Measurements from ENCODE around the gene STRN4. TPM values are rescaled to one million over a fixed set of nuclear protein-coding genes. Genes with fewer than 3 reads are reported as not detected.

Gene STRN4
- total and polyA plus RNA-seq, 2 donors (not counting 1 experiment from before 2014, with no cell fraction given), result 111 to 112 TPM

- DNase-seq, result no peak
- Histone ChIP-seq H3K4me3 (ENCODE audit: control extremely low read depth in 1 of 5, extremely low read depth in 1 of 5, insufficient read depth in 1 of 5, low read depth in 2 of 5, low read length in 4 of 5) (no peak overlapping the region), H3K4me2 (replicated peaks; ENCODE audit: low read depth, low read length, poor library complexity, severe bottlenecking) (no peak overlapping the region), H3K9me3 (ENCODE audit: control extremely low read depth in 1 of 3, control insufficient read depth in 2 of 3, insufficient read depth in 1 of 3, low read length in 2 of 3) (no peaks in the 10 kb centered on the region), H3K36me3 (replicated peaks in 1 of 2; ENCODE audit: control extremely low read depth in 1 of 2, control insufficient read depth in 1 of 2, extremely low read depth in 1 of 2, insufficient read depth in 2 of 2, low read length in 1 of 2) (peaks cover 21 to 93% of the 10 kb centered on the region in 2 experiments), H3K27me3 (replicated peaks in 1 of 4; ENCODE audit: control extremely low read depth in 1 of 4, control insufficient read depth in 3 of 4, insufficient read depth in 4 of 4, low read length in 3 of 4) (no peaks in the 10 kb centered on the region), H2AFZ (ENCODE audit: insufficient read depth, low read depth, low read length, poor library complexity, severe bottlenecking) (no peak overlapping the region), H4K20me1 (ENCODE audit: control insufficient read depth, insufficient read depth, low read length, poor library complexity, severe bottlenecking) (peaks cover 96% of the 10 kb centered on the region), H3K27ac (ENCODE audit: low read length in 2 of 2) (peak overlapping the region in 1 of 2 donors; percentile 34), H3K79me2 (ENCODE audit: control insufficient read depth, insufficient read depth, low read length) (peaks cover 56% of the 10 kb centered on the region), H3K9ac (ENCODE audit: low read length) (no peak overlapping the region), H3K4me1 (ENCODE audit: control insufficient read depth in 2 of 2, insufficient read depth in 2 of 2, low read length in 2 of 2) (no peaks in the 10 kb centered on the region)
- Mint-ChIP-seq H3K4me3 (no peak overlapping the region), H3K4me1 (peaks cover 3% of the 10 kb centered on the region), H3K9me3 (ENCODE audit: insufficient read depth) (no peaks in the 10 kb centered on the region), H3K27ac (no peak overlapping the region), H3K27me3 (no peaks in the 10 kb centered on the region)
- ChIA-PET POLR2A (no interaction called here), CTCF (interaction anchor here (0.6 to 1.5 kb wide), 4 partner anchors 16 to 36 kb away, joined by 3 to 5 read pairs (median 4); no protein-coding TSS in a partner anchor)
- ATAC-seq (ENCODE audit: low read depth), result no peak
- WGBS (ENCODE audit: insufficient coverage), result 100% methylated on average over 4 of the region's 4 CpGs
- TF ChIP-seq EZH2 (IDR thresholded peaks at IDR 0.05; ENCODE audit: borderline replicate concordance, insufficient read depth, low read depth, low read length, poor library complexity, severe bottlenecking) (no peak), CTCF (IDR thresholded peaks at IDR 0.05) (no peak)
- intact Hi-C loops (cut with micrococcal nuclease), result loop anchor here (5.0 kb wide), 1 partner anchor 34 kb away; no protein-coding TSS in a partner anchor
Measured at GRCh38 chr19:46692918-46693722, 53.1 kb downstream of the STRN4 start.

GRCh38 chr19:46691948-46692347 lies 54.3 kb downstream of the STRN4 start:
- WGBS (ENCODE audit: insufficient coverage), result no CpG with 5 or more reads among the region's 2 CpGs
- Histone ChIP-seq H3K79me2 (ENCODE audit: control insufficient read depth, insufficient read depth, low read length) (peaks cover 52% of the 10 kb centered on the region), H3K4me3 (ENCODE audit: control extremely low read depth in 1 of 5, extremely low read depth in 1 of 5, insufficient read depth in 1 of 5, low read depth in 2 of 5, low read length in 4 of 5) (no peak overlapping the region), H3K4me1 (ENCODE audit: control insufficient read depth in 2 of 2, insufficient read depth in 2 of 2, low read length in 2 of 2) (no peaks in the 10 kb centered on the region), H3K4me2 (replicated peaks; ENCODE audit: low read depth, low read length, poor library complexity, severe bottlenecking) (no peak overlapping the region), H2AFZ (ENCODE audit: insufficient read depth, low read depth, low read length, poor library complexity, severe bottlenecking) (no peak overlapping the region), H3K9me3 (ENCODE audit: control extremely low read depth in 1 of 3, control insufficient read depth in 2 of 3, insufficient read depth in 1 of 3, low read length in 2 of 3) (no peaks in the 10 kb centered on the region), H3K36me3 (replicated peaks in 1 of 2; ENCODE audit: control extremely low read depth in 1 of 2, control insufficient read depth in 1 of 2, extremely low read depth in 1 of 2, insufficient read depth in 2 of 2, low read length in 1 of 2) (peaks cover 21 to 93% of the 10 kb centered on the region in 2 experiments), H3K27ac (ENCODE audit: low read length in 2 of 2) (no peak overlapping the region), H4K20me1 (ENCODE audit: control insufficient read depth, insufficient read depth, low read length, poor library complexity, severe bottlenecking) (peaks cover 96% of the 10 kb centered on the region), H3K9ac (ENCODE audit: low read length) (no peak overlapping the region), H3K27me3 (replicated peaks in 1 of 4; ENCODE audit: control extremely low read depth in 1 of 4, control insufficient read depth in 3 of 4, insufficient read depth in 4 of 4, low read length in 3 of 4) (no peaks in the 10 kb centered on the region)
- Mint-ChIP-seq H3K4me1 (peaks cover 3% of the 10 kb centered on the region), H3K27me3 (no peaks in the 10 kb centered on the region), H3K4me3 (no peak overlapping the region), H3K9me3 (ENCODE audit: insufficient read depth) (no peaks in the 10 kb centered on the region), H3K27ac (no peak overlapping the region)
- TF ChIP-seq EZH2 (IDR thresholded peaks at IDR 0.05; ENCODE audit: borderline replicate concordance, insufficient read depth, low read depth, low read length, poor library complexity, severe bottlenecking), result no peak
- no peak for TF ChIP-seq CTCF (IDR thresholded peaks at IDR 0.05)
- ChIA-PET CTCF (interaction anchor here (1.0 to 1.2 kb wide), 2 partner anchors 11 to 13 kb away, joined by 3 to 7 read pairs; no protein-coding TSS in a partner anchor), POLR2A (no interaction called here)
- ATAC-seq (ENCODE audit: low read depth) (no peak), DNase-seq (no peak)
- intact Hi-C loops (cut with micrococcal nuclease), result loop anchor here (5.0 kb wide), 1 partner anchor 35 kb away; no protein-coding TSS in a partner anchor
